Uterus (tissue), 4 donors: ENCODE data around the gene DCAF5. TPM values are rescaled to one million over a fixed set of nuclear protein-coding genes. Genes with fewer than 3 reads are reported as not detected.
"Not testable (repeated sequence)": the region's sequence is repeated elsewhere in the genome, so short reads cannot be mapped to it uniquely, and the experiment has no call there.

Experiments used
- DNase-seq, 2 donors: peaks; one replicate each; pipeline ENCODE4 v3.0.0-alpha.2; 2019 to 2020
- H3K27ac ChIP-seq, 2 donors: fragments of 200-600 bp; sonication (generic); 1 replicate in 1 of 2; 2 replicates in 1 of 2; pipeline ENCODE4 v1.5.1; 2016 to 2018
- H3K27me3 ChIP-seq, 2 donors: fragments of 200-600 bp; sonication (generic); one replicate each; pipeline ENCODE4 v1.5.1; 2018 to 2019; ENCODE audit warnings: control low read depth in 1 of 2
- H3K36me3 ChIP-seq, 2 donors: fragments of 200-600 bp; sonication (generic); one replicate each; pipeline ENCODE4 v1.5.1; 2019; ENCODE audit warnings: control low read depth in 1 of 2
- H3K4me1 ChIP-seq, 2 donors: fragments of 200-600 bp; sonication (generic); one replicate each; pipeline ENCODE4 v1.5.1; 2018 to 2019; ENCODE audit warnings: control low read depth in 1 of 2
- H3K4me3 ChIP-seq, 2 donors: fragments of 200-600 bp; sonication (generic); 1 replicate in 1 of 2; 2 replicates in 1 of 2; pipeline ENCODE4 v1.5.1; 2018 to 2019; ENCODE audit warnings: mild to moderate bottlenecking in 1 of 2
- H3K9me3 ChIP-seq, 2 donors: fragments of 200-600 bp; sonication (generic); one replicate each; pipeline ENCODE4 v1.5.1; 2019; ENCODE audit warnings: control low read depth in 1 of 2
- CTCF ChIP-seq, 4 experiments: fragments of 200-600 bp in 2 of 4; fragments of 450-650 bp in 2 of 4; sonication (generic) in 2 of 4; IDR thresholded peaks; one replicate each; pipeline ENCODE4 v1.5.1; 2016 to 2019; ENCODE audit warnings: antibody characterized with exemption in 4 of 4, mild to moderate bottlenecking in 2 of 4, moderate library complexity in 1 of 4
- POLR2A ChIP-seq, 2 donors: fragments of 450-650 bp; IDR thresholded peaks; one replicate each; pipeline ENCODE4 v1.6.1; 2016; ENCODE audit warnings: antibody characterized with exemption in 2 of 2, mild to moderate bottlenecking in 1 of 2, moderate library complexity in 1 of 2
- intact Hi-C: fragments of 100-400 bp; cut with DNase I; formaldehyde crosslinking; loops from one replicate; pipeline ENCODE4 v1.15.1; 2023; ENCODE audit warnings: low total_unique reads
- total RNA-seq, 4 donors: library from RNA; depleted of rRNA in 3 of 4; stranded (reverse); fragments of >200 nt in 3 of 4; gene quantifications; one replicate each; pipeline versions ENCODE4 v1.1.0 to v1.2.4, GENCODE V29; 2014 to 2023
- donor health status: DM: yes; HTN: yes; CAD: no.

DCAF5 gene
- total RNA-seq, 4 donors from 2014 or later = 32.2 to 68.5 (median 60.0) TPM

- H3K9me3 ChIP-seq = no peaks in the 10 kb centered on the region
- intact Hi-C loops = no loop called here
These were observed 73.2 kb downstream of the DCAF5 start for GRCh38 chr14:69079747-69080146.

GRCh38 chr14:69079188-69079742 lies 73.7 kb downstream of the DCAF5 start:
- Histone ChIP-seq H3K4me1 (no peaks in the 10 kb centered on the region), H3K36me3 (no peaks in the 10 kb centered on the region), H3K27me3 (no peaks in the 10 kb centered on the region), H3K4me3 (no peak overlapping the region), H3K27ac (peak overlapping the region; percentile 60 to 79), H3K9me3 (no peaks in the 10 kb centered on the region)
- no peak for DNase-seq
- TF ChIP-seq CTCF (IDR thresholded peaks at IDR 0.05) (no peak), POLR2A (IDR thresholded peaks at IDR 0.05) (no peak)
- intact Hi-C loops = no loop called here

More at GRCh38 chr14:69079747-69080146, 73.2 kb downstream of the DCAF5 start:
- no peak for DNase-seq
- Histone ChIP-seq H3K27me3 (no peaks in the 10 kb centered on the region), H3K27ac (peak overlapping the region; percentile 60 to 79), H3K4me3 (no peak overlapping the region), H3K4me1 (no peaks in the 10 kb centered on the region), H3K36me3 (no peaks in the 10 kb centered on the region)
- TF ChIP-seq CTCF (IDR thresholded peaks at IDR 0.05) (no peak), POLR2A (IDR thresholded peaks at IDR 0.05) (no peak)

- Histone ChIP-seq H3K27me3 (no peaks in the 10 kb centered on the region), H3K9me3 (no peaks in the 10 kb centered on the region), H3K4me3 (no peak overlapping the region), H3K27ac (peak overlapping the region; percentile 60 to 79), H3K4me1 (no peaks in the 10 kb centered on the region), H3K36me3 (no peaks in the 10 kb centered on the region)
- TF ChIP-seq POLR2A (IDR thresholded peaks at IDR 0.05) (no peak), CTCF (IDR thresholded peaks at IDR 0.05) (no peak)
- DNase-seq = no peak
- intact Hi-C loops = no loop called here
These were observed 75.1 kb downstream of the DCAF5 start for GRCh38 chr14:69077841-69078240.

- H3K27ac ChIP-seq = peak overlapping the region; percentile 60 to 79
- H3K4me3 ChIP-seq, H3K36me3 ChIP-seq, intact Hi-C loops, H3K4me1 ChIP-seq, H3K9me3 ChIP-seq, DNase-seq, H3K27me3 ChIP-seq: not testable (repeated sequence)
These were observed 75.7 kb downstream of the DCAF5 start for GRCh38 chr14:69077185-69077584.

- H3K9me3 ChIP-seq = no peaks in the 10 kb centered on the region
- no peaks in the 10 kb centered on the region for H3K27me3 ChIP-seq
- no peaks in the 10 kb centered on the region for H3K36me3 ChIP-seq
- no peaks in the 10 kb centered on the region for H3K4me1 ChIP-seq
- H3K4me3 ChIP-seq = no peak overlapping the region
- H3K27ac ChIP-seq = no peak overlapping the region
- no peak for TF ChIP-seq POLR2A (IDR thresholded peaks at IDR 0.05)
- TF ChIP-seq CTCF (IDR thresholded peaks at IDR 0.05) = no peak
- intact Hi-C loops = no loop called here
- no peak for DNase-seq
These were observed 76.6 kb downstream of the DCAF5 start for GRCh38 chr14:69076341-69076740.

- no peaks in the 10 kb centered on the region for H3K36me3 ChIP-seq
- H3K27me3 ChIP-seq = no peaks in the 10 kb centered on the region
- no peak overlapping the region for H3K27ac ChIP-seq
- no peaks in the 10 kb centered on the region for H3K4me1 ChIP-seq
- no peak overlapping the region for H3K4me3 ChIP-seq
- intact Hi-C loops = no loop called here
- no peak for DNase-seq
- TF ChIP-seq POLR2A (IDR thresholded peaks at IDR 0.05) = no peak
- no peak for TF ChIP-seq CTCF (IDR thresholded peaks at IDR 0.05)
- H3K9me3 ChIP-seq = no peaks in the 10 kb centered on the region
These were observed 79.0 kb downstream of the DCAF5 start for GRCh38 chr14:69073915-69074314.
